OCI-LY3 (cell line): ENCODE measurements around the gene ZNF423.

Experiments
- H2AFZ ChIP-seq: fragments of 200-600, 300-600 bp; shearing (Covaris generic); 2 replicates; pipeline ENCODE4 v1.6.0; 2014; ENCODE audit warnings: antibody characterized with exemption, low read depth, low read length
- H3K27ac ChIP-seq: fragments of 200-600, 300-600 bp; sonication (generic); 2 replicates; pipeline ENCODE4 v1.5.1; 2014; ENCODE audit warnings: mild to moderate bottlenecking, low read length, moderate library complexity, mixed read lengths
- H3K27me3 ChIP-seq: fragments of 200-600, 300-600 bp; sonication (generic); 2 replicates; pipeline ENCODE4 v1.6.1; 2014; ENCODE audit warnings: low read depth, low read length, mixed read lengths
- H3K36me3 ChIP-seq: fragments of 200-600, 300-600 bp; sonication (generic); replicated peaks from 2 replicates; pipeline ENCODE3; 2014; ENCODE audit warnings: low read depth, low read length, mixed read lengths
- H3K4me1 ChIP-seq: fragments of 300-600, 200-600 bp; sonication (generic); 2 replicates; pipeline ENCODE4 v1.6.1; 2014; ENCODE audit warnings: low read length, mixed read lengths
- H3K4me2 ChIP-seq: fragments of 200-600, 300-600 bp; sonication (generic); 2 replicates; pipeline ENCODE4 v1.6.1; 2014; ENCODE audit warnings: low read length, mixed read lengths
- H3K4me3 ChIP-seq: fragments of 300-600, 200-600 bp; sonication (generic); 2 replicates; pipeline ENCODE4 v1.5.1; 2014; ENCODE audit warnings: antibody characterized with exemption, mild to moderate bottlenecking, low read length, moderate library complexity
- H3K79me2 ChIP-seq: fragments of 300-600, 200-600 bp; shearing (Covaris generic); 2 replicates; pipeline ENCODE4 v1.6.1; 2014; ENCODE audit warnings: mild to moderate bottlenecking, low read length, mixed read lengths
- H3K9ac ChIP-seq: fragments of 300-600, 200-600 bp; shearing (Covaris generic); 2 replicates; pipeline ENCODE4 v1.6.0; 2014; ENCODE audit warnings: mild to moderate bottlenecking, low read length, moderate library complexity
- H3K9me3 ChIP-seq: fragments of 200-600, 300-600 bp; shearing (Covaris generic); 2 replicates; pipeline ENCODE4 v1.6.1; 2014; ENCODE audit warnings: low read length, mixed read lengths; ENCODE audit not compliant: insufficient read depth
- H4K20me1 ChIP-seq: fragments of 200-600, 300-600 bp; sonication (generic); 2 replicates; pipeline ENCODE4 v1.6.1; 2016; ENCODE audit warnings: low read length, mixed read lengths; ENCODE audit not compliant: insufficient read depth
- CTCF ChIP-seq: fragments of 200-600, 300-600 bp; sonication (generic); IDR thresholded peaks from 2 replicates; pipeline ENCODE4 v1.5.1; 2014; ENCODE audit warnings: antibody characterized with exemption, low read length, low read depth
- EZH2phosphoT487 ChIP-seq: fragments of 200-600 bp; shearing (Covaris generic); IDR thresholded peaks from 2 replicates; pipeline ENCODE4 v1.6.1; 2018; ENCODE audit warnings: antibody characterized with exemption, mixed run types, low read depth

The ZNF423 gene

GRCh38 chr16:49469930-49470451, 385.9 kb downstream of the ZNF423 start:
- H2AFZ ChIP-seq, result no peak overlapping the region
- no peaks in the 10 kb centered on the region for H3K4me1 ChIP-seq
- H3K4me2 ChIP-seq, result no peak overlapping the region
- no peak overlapping the region for H3K4me3 ChIP-seq
- H3K9ac ChIP-seq, result no peak overlapping the region
- no peaks in the 10 kb centered on the region for H3K9me3 ChIP-seq
- H3K27me3 ChIP-seq, result no peaks in the 10 kb centered on the region
- H4K20me1 ChIP-seq, result no peaks in the 10 kb centered on the region
- no peaks in the 10 kb centered on the region for H3K79me2 ChIP-seq
- TF ChIP-seq CTCF (no peak), EZH2phosphoT487 (no peak)
- H3K36me3 ChIP-seq, result no peaks in the 10 kb centered on the region
- no peak overlapping the region for H3K27ac ChIP-seq

DNA sequence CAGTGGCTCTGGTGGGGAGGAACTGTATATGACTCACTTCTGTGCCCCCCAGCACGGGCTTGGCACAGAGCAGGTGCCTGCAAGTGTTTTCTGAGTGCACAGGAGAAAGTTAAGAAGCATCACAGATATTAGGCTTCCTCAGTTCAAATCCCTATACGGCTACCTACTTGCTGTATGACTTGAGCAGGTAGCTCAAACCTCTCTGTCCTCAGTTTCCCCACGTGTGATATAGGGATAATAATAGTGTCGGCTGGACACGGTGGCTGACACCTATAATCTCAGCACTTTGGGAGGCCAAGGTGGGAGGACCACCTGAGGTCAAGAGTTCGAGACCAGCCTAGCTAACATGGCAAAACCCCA, 386.6 kb downstream of the ZNF423 start:
- Histone ChIP-seq H3K4me1 (no peaks in the 10 kb centered on the region), H3K79me2 (no peaks in the 10 kb centered on the region), H3K27me3 (no peaks in the 10 kb centered on the region), H3K9ac (no peak overlapping the region), H3K9me3 (no peaks in the 10 kb centered on the region), H3K27ac (no peak overlapping the region), H2AFZ (no peak overlapping the region), H4K20me1 (no peaks in the 10 kb centered on the region), H3K4me2 (no peak overlapping the region), H3K36me3 (no peaks in the 10 kb centered on the region), H3K4me3 (no peak overlapping the region)
- TF ChIP-seq CTCF (no peak), EZH2phosphoT487 (no peak)

DNA sequence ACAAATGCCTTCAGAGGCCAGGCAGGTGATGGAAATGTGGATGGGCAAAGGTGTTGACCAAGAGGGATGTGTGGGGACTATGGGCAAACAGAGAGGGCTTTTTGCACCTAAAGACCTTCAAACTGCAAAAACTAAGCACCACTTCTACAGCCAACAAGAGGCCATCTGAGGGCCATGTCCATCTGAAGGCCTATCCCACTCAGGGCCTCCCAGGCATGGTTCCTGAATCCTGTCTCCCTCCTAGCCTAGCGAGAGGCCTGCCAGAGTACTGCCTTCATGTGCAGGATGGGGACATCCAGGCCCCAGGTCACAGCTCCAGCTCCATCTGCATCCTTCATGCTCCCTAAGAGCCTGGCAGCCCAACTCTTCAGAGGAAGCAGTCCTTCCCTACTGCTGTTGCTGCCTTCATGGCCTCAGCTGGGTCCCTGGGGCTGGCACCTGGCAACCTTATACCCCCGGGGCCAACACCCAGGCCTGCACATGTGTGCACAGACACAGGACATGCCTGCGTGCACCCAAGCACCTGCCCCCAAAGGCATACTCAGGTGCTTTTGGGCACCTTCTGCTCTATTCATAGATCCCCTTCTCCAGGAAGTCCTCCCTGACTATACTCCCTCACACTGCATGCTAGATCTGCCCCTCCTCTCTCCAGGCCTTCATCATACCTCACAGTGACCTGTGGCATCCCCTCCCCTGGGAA, 387.2 kb downstream of the ZNF423 start:
- no peaks in the 10 kb centered on the region for H3K36me3 ChIP-seq
- no peaks in the 10 kb centered on the region for H4K20me1 ChIP-seq
- no peak overlapping the region for H3K4me3 ChIP-seq
- no peak overlapping the region for H3K27ac ChIP-seq
- H3K4me1 ChIP-seq, result no peaks in the 10 kb centered on the region
- H3K9me3 ChIP-seq, result no peaks in the 10 kb centered on the region
- H3K79me2 ChIP-seq, result no peaks in the 10 kb centered on the region
- H2AFZ ChIP-seq, result no peak overlapping the region
- no peak overlapping the region for H3K4me2 ChIP-seq
- H3K27me3 ChIP-seq, result no peaks in the 10 kb centered on the region
- no peak overlapping the region for H3K9ac ChIP-seq
- TF ChIP-seq EZH2phosphoT487, result no peak

DNA sequence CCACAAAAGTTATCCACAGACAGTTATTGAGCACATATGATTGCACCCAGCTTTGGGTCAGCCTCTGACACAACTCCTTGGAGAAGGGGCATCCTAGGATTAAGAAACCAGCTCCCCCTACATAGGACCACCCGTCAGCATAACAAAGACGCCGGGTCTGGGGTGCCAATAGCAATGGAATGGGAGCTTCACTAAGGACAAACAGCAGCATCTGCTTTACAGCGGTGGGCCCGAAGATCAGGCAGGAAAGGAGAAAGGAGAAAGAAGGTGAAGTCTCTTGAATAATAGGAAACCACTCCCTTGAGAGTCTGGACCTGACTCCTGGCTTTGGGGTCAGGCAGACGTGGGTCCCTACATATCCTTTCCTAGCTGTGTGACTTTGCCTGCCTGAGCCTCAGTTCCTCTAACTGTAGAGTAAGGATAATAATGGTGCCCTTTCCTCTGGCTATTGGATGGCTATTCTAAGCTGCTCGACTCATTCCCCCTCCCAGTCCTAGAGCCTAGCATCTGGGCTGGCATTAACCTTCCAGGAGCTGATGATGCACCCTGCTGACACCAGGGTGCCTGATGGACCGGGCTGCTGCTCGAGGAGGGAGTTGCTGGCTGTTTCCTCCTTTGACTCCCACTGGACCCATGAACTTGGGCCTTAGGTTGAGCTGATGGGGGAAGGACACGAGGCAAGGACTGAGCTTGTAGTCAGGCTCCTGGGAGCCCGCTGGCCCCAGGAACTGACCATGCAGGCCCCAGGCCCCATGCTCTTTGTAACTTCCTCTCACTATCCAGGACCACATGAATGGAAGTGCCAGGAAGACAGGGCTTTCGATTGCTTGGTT, 388.2 kb downstream of the ZNF423 start:
- no peak overlapping the region for H3K27ac ChIP-seq
- no peak for TF ChIP-seq CTCF
- no peak for TF ChIP-seq EZH2phosphoT487
- H3K4me1 ChIP-seq, result no peaks in the 10 kb centered on the region

More for the DNA sequence above, 388.2 kb downstream of the ZNF423 start:
- Histone ChIP-seq H3K9me3 (no peaks in the 10 kb centered on the region), H3K4me2 (no peak overlapping the region), H3K27me3 (no peaks in the 10 kb centered on the region), H3K4me3 (no peak overlapping the region), H2AFZ (no peak overlapping the region), H3K79me2 (no peaks in the 10 kb centered on the region), H4K20me1 (no peaks in the 10 kb centered on the region), H3K9ac (no peak overlapping the region), H3K36me3 (no peaks in the 10 kb centered on the region)
